ENCODE results near the gene HSPA14.
A peak's percentile ranks its signal among the peaks of the same experiment; 100 is the strongest.

Gene HSPA14

DNA sequence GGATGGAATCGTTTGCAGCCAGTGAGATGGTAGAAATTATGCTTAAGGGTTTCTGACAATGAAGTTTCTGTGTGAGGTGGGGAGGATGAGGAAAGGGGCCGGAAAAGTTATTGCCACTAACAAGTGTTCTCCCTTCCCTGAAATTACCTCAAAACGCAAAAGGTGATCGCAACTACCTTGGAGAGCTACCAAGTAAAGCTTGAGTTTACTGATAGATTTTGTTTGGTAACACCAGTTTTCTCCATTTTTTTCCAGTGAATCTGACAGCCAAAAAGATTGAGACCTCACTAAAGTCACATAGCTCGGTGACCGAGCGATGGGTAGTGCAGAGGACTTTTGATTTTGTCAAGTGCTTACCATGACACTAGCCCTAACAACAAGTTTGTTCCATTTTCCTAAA is 42.1 kb downstream of the HSPA14 start:
- DNase-seq: no peak

DNA sequence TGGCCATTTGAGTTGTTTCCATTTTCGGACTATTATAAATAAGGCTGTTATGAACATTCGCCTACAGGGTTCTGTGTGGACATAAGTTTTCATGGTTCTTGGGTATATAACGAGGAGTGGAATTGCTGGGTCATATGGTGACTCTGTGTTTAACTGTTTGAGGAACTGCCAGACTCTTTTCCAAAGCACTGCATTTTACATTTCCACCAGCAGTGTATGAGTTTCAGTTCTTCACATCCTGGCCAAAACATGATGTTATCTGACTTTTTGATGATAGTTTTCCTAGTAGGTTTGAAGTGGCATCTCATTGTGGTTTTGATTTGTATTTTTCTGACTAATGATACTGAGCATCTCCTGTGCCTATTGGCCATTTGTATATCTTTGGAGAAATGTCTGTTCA is 46.0 kb downstream of the HSPA14 start:
- no peaks in the 10 kb centered on the region for H3K27me3 ChIP-seq (replicated peaks; ENCODE audit: insufficient read depth, low read length)
- H3K4me2 ChIP-seq (ENCODE audit: low read depth, low read length): no peak overlapping the region
- no peaks in the 10 kb centered on the region for H3F3A ChIP-seq (ENCODE audit: insufficient read depth, low read length)
- H2AFZ ChIP-seq (ENCODE audit: low read length): no peak overlapping the region
- no peaks in the 10 kb centered on the region for H3K9me2 ChIP-seq (replicated peaks; ENCODE audit: insufficient read depth, low read length)
- no peaks in the 10 kb centered on the region for H3K9me3 ChIP-seq (replicated peaks; ENCODE audit: insufficient read depth, low read length)
- DNase-seq: no peak
- no peaks in the 10 kb centered on the region for H4K20me1 ChIP-seq (ENCODE audit: insufficient read depth, low read length)
- H3K36me3 ChIP-seq (replicated peaks; ENCODE audit: insufficient read depth, low read length): peaks cover 14% of the 10 kb centered on the region
- TF ChIP-seq EZH2 (optimal IDR thresholded peaks at IDR 0.05; ENCODE audit: low read depth, low read length) (no peak), EZH2phosphoT487 (IDR thresholded peaks at IDR 0.05; ENCODE audit: low read length) (no peak)
- TF ChIP-seq, protein P1, sequence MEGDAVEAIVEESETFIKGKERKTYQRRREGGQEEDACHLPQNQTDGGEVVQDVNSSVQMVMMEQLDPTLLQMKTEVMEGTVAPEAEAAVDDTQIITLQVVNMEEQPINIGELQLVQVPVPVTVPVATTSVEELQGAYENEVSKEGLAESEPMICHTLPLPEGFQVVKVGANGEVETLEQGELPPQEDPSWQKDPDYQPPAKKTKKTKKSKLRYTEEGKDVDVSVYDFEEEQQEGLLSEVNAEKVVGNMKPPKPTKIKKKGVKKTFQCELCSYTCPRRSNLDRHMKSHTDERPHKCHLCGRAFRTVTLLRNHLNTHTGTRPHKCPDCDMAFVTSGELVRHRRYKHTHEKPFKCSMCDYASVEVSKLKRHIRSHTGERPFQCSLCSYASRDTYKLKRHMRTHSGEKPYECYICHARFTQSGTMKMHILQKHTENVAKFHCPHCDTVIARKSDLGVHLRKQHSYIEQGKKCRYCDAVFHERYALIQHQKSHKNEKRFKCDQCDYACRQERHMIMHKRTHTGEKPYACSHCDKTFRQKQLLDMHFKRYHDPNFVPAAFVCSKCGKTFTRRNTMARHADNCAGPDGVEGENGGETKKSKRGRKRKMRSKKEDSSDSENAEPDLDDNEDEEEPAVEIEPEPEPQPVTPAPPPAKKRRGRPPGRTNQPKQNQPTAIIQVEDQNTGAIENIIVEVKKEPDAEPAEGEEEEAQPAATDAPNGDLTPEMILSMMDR (IDR thresholded peaks at IDR 0.05; ENCODE audit: low read length): no peak
- no peak overlapping the region for H3K4me3 ChIP-seq (ENCODE audit: low read length)
- H3K9ac ChIP-seq (ENCODE audit: low read length): no peak overlapping the region
- no peak overlapping the region for H3K27ac ChIP-seq (ENCODE audit: low read length)
- H3K4me1 ChIP-seq (ENCODE audit: low read length): peaks cover 8% of the 10 kb centered on the region
- peaks cover 98% of the 10 kb centered on the region for H3K79me2 ChIP-seq (ENCODE audit: low read length)

More for the DNA sequence above, 42.1 kb downstream of the HSPA14 start:
- Histone ChIP-seq H3K9me2 (replicated peaks; ENCODE audit: insufficient read depth, low read length) (no peaks in the 10 kb centered on the region), H3K36me3 (replicated peaks; ENCODE audit: insufficient read depth, low read length) (peaks cover 8% of the 10 kb centered on the region), H3K4me2 (ENCODE audit: low read depth, low read length) (peak overlapping the region; percentile 78), H2AFZ (ENCODE audit: low read length) (no peak overlapping the region), H3K27me3 (replicated peaks; ENCODE audit: insufficient read depth, low read length) (no peaks in the 10 kb centered on the region), H3K4me3 (ENCODE audit: low read length) (peak overlapping the region; percentile 80), H4K20me1 (ENCODE audit: insufficient read depth, low read length) (no peaks in the 10 kb centered on the region), H3K9ac (ENCODE audit: low read length) (peak overlapping the region; percentile 89; the same call in 1 of the 2 replicates), H3K9me3 (replicated peaks; ENCODE audit: insufficient read depth, low read length) (no peaks in the 10 kb centered on the region), H3K79me2 (ENCODE audit: low read length) (peaks cover 91% of the 10 kb centered on the region), H3F3A (ENCODE audit: insufficient read depth, low read length) (no peaks in the 10 kb centered on the region), H3K4me1 (ENCODE audit: low read length) (peaks cover 13% of the 10 kb centered on the region), H3K27ac (ENCODE audit: low read length) (no peak overlapping the region)
- TF ChIP-seq EZH2phosphoT487 (IDR thresholded peaks at IDR 0.05; ENCODE audit: low read length) (no peak), EZH2 (optimal IDR thresholded peaks at IDR 0.05; ENCODE audit: low read depth, low read length) (no peak)
- TF ChIP-seq, protein P1 (IDR thresholded peaks at IDR 0.05; ENCODE audit: low read length): no peak

GRCh38 chr10:14889318-14889717 is 51.2 kb downstream of the HSPA14 start:
- Histone ChIP-seq H3K9me2 (replicated peaks; ENCODE audit: insufficient read depth, low read length) (no peaks in the 10 kb centered on the region), H3K9me3 (replicated peaks; ENCODE audit: insufficient read depth, low read length) (no peaks in the 10 kb centered on the region), H3K79me2 (ENCODE audit: low read length) (peaks cover 95% of the 10 kb centered on the region), H3K9ac (ENCODE audit: low read length) (no peak overlapping the region), H3F3A (ENCODE audit: insufficient read depth, low read length) (no peaks in the 10 kb centered on the region), H3K27ac (ENCODE audit: low read length) (no peak overlapping the region), H4K20me1 (ENCODE audit: insufficient read depth, low read length) (no peaks in the 10 kb centered on the region), H3K4me2 (ENCODE audit: low read depth, low read length) (no peak overlapping the region), H3K27me3 (replicated peaks; ENCODE audit: insufficient read depth, low read length) (no peaks in the 10 kb centered on the region), H3K4me3 (ENCODE audit: low read length) (no peak overlapping the region), H3K36me3 (replicated peaks; ENCODE audit: insufficient read depth, low read length) (0 out of 2 replicates have a peak, but pooled peaks cover 11% of the 10 kb centered on the region), H3K4me1 (ENCODE audit: low read length) (no peaks in the 10 kb centered on the region), H2AFZ (ENCODE audit: low read length) (no peak overlapping the region)
- DNase-seq: no peak
- TF ChIP-seq EZH2 (optimal IDR thresholded peaks at IDR 0.05; ENCODE audit: low read depth, low read length) (no peak), EZH2phosphoT487 (IDR thresholded peaks at IDR 0.05; ENCODE audit: low read length) (no peak)
- TF ChIP-seq, protein P1 (IDR thresholded peaks at IDR 0.05; ENCODE audit: low read length): peak; percentile 24
